ENCODE results near the gene CLBA1. TPM values are rescaled to one million over a fixed set of nuclear protein-coding genes. Genes with fewer than 3 reads are reported as not detected.

CLBA1 gene
- total RNA-seq, 1 experiment from 2014 or later, result 24.3 TPM

- peaks cover 8% of the 10 kb centered on the region for H3K9me3 Mint-ChIP-seq (ENCODE audit: unreplicated experiment)
- H3K4me1 Mint-ChIP-seq (ENCODE audit: insufficient read depth, unreplicated experiment), result peaks cover 7% of the 10 kb centered on the region
- ChIA-PET POLR2A (interaction anchor here (1.1 to 2.1 kb wide), 3 partner anchors 12 to 16 kb away, joined by 4 to 9 read pairs (median 9); no protein-coding TSS in a partner anchor), CTCF (interaction anchor here (0.7 to 1.0 kb wide), 2 partner anchors 17 to 817 kb away, joined by 3 read pairs; no protein-coding TSS in a partner anchor)
- DNase-seq (ENCODE audit: unreplicated experiment), result no peak
- H3K4me3 Mint-ChIP-seq (ENCODE audit: unreplicated experiment), result no peak overlapping the region
- intact Hi-C loops (cut with micrococcal nuclease), result no loop called here
- no peak overlapping the region for H3K27ac Mint-ChIP-seq (ENCODE audit: low read depth, unreplicated experiment)
- TF ChIP-seq, protein P1, sequence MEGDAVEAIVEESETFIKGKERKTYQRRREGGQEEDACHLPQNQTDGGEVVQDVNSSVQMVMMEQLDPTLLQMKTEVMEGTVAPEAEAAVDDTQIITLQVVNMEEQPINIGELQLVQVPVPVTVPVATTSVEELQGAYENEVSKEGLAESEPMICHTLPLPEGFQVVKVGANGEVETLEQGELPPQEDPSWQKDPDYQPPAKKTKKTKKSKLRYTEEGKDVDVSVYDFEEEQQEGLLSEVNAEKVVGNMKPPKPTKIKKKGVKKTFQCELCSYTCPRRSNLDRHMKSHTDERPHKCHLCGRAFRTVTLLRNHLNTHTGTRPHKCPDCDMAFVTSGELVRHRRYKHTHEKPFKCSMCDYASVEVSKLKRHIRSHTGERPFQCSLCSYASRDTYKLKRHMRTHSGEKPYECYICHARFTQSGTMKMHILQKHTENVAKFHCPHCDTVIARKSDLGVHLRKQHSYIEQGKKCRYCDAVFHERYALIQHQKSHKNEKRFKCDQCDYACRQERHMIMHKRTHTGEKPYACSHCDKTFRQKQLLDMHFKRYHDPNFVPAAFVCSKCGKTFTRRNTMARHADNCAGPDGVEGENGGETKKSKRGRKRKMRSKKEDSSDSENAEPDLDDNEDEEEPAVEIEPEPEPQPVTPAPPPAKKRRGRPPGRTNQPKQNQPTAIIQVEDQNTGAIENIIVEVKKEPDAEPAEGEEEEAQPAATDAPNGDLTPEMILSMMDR (IDR thresholded peaks at IDR 0.05; ENCODE audit: unreplicated experiment), result no peak
- no peaks in the 10 kb centered on the region for H3K27me3 Mint-ChIP-seq (ENCODE audit: insufficient read depth, unreplicated experiment)
- H3K36me3 Mint-ChIP-seq (ENCODE audit: insufficient read depth, unreplicated experiment), result peaks cover 100% of the 10 kb centered on the region
- BruUV-seq (replicated peaks), result no TSS peak
Measured at GRCh38 chr14:104956290-104956890, 29.2 kb upstream of the CLBA1 start.

GRCh38 chr14:104957146-104958113 lies 28.2 kb upstream of the CLBA1 start:
- intact Hi-C loops (cut with micrococcal nuclease), result no loop called here
- Mint-ChIP-seq H3K27ac (ENCODE audit: low read depth, unreplicated experiment) (peak overlapping the region; percentile 75), H3K27me3 (ENCODE audit: insufficient read depth, unreplicated experiment) (no peaks in the 10 kb centered on the region), H3K4me1 (ENCODE audit: insufficient read depth, unreplicated experiment) (peaks cover 7% of the 10 kb centered on the region), H3K4me3 (ENCODE audit: unreplicated experiment) (peak overlapping the region; percentile 44), H3K36me3 (ENCODE audit: insufficient read depth, unreplicated experiment) (peaks cover 100% of the 10 kb centered on the region), H3K9me3 (ENCODE audit: unreplicated experiment) (peaks cover 8% of the 10 kb centered on the region)
- ChIA-PET POLR2A (interaction anchor here (0.6 to 1.7 kb wide), 2 partner anchors 10 to 15 kb away, joined by 3 to 6 read pairs; no protein-coding TSS in a partner anchor), CTCF (no interaction called here)
- TF ChIP-seq, protein P1 (IDR thresholded peaks at IDR 0.05; ENCODE audit: unreplicated experiment), result no peak
- BruUV-seq (replicated peaks), result no TSS peak
- no peak for DNase-seq (ENCODE audit: unreplicated experiment)

DNA sequence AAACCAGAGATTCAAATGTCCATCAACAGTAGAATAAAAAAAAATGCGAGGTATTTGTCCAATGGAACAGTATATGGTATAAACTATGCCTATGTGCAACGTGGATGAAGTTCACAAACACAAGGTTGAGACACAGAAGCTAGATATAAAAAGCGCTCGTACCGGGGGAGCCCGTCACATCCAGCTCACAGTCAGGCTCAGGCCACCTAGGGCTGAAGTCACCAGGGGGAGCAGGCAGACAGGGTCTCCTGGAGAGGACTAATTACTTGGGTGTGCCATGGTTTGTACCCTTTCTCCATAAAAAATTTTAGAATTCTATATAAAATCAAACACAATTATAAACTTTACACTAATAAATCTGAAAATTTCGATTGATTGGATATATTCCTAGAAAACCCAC lies 21.0 kb upstream of the CLBA1 start:
- no peaks in the 10 kb centered on the region for H3K27me3 Mint-ChIP-seq (ENCODE audit: insufficient read depth, unreplicated experiment)
- no peaks in the 10 kb centered on the region for H3K9me3 Mint-ChIP-seq (ENCODE audit: unreplicated experiment)
- CTCF ChIA-PET, result interaction anchor here (0.5 to 1.5 kb wide), 5 partner anchors 10 to 151 kb away, joined by 3 to 6 read pairs (median 4); no protein-coding TSS in a partner anchor
- no peak overlapping the region for H3K4me3 Mint-ChIP-seq (ENCODE audit: unreplicated experiment)
- POLR2A ChIA-PET, result interaction anchor here (0.7 to 6.9 kb wide), 3 partner anchors 9 to 54 kb away, joined by 5 to 43 read pairs (median 5); no protein-coding TSS in a partner anchor
- intact Hi-C loops (cut with micrococcal nuclease), result no loop called here
- H3K36me3 Mint-ChIP-seq (ENCODE audit: insufficient read depth, unreplicated experiment), result peaks cover 85% of the 10 kb centered on the region
- peaks cover 12% of the 10 kb centered on the region for H3K4me1 Mint-ChIP-seq (ENCODE audit: insufficient read depth, unreplicated experiment)
- TF ChIP-seq, protein P1 (IDR thresholded peaks at IDR 0.05; ENCODE audit: unreplicated experiment), result no peak
- no peak for DNase-seq (ENCODE audit: unreplicated experiment)
- no peak overlapping the region for H3K27ac Mint-ChIP-seq (ENCODE audit: low read depth, unreplicated experiment)
- no TSS peak for BruUV-seq (replicated peaks)
